ENCODE data around the gene S100A7A. TPM values are rescaled to one million over a fixed set of nuclear protein-coding genes. Genes with fewer than 3 reads are reported as not detected.

Gene S100A7A
- total RNA-seq, 1 donor from 2014 or later: not detected

GRCh38 chr1:153428073-153428638 lies 11.8 kb downstream of the S100A7A start:
- ATAC-seq (no peak), DNase-seq (no peak)
- Histone ChIP-seq H3K4me3 (no peak overlapping the region), H3K9me3 (no peaks in the 10 kb centered on the region), H3K27me3 (ENCODE audit: low read depth) (peaks cover 12% of the 10 kb centered on the region), H3K36me3 (no peaks in the 10 kb centered on the region), H3K4me1 (no peaks in the 10 kb centered on the region), H3K27ac (no peak overlapping the region)
- TF ChIP-seq, protein P1, sequence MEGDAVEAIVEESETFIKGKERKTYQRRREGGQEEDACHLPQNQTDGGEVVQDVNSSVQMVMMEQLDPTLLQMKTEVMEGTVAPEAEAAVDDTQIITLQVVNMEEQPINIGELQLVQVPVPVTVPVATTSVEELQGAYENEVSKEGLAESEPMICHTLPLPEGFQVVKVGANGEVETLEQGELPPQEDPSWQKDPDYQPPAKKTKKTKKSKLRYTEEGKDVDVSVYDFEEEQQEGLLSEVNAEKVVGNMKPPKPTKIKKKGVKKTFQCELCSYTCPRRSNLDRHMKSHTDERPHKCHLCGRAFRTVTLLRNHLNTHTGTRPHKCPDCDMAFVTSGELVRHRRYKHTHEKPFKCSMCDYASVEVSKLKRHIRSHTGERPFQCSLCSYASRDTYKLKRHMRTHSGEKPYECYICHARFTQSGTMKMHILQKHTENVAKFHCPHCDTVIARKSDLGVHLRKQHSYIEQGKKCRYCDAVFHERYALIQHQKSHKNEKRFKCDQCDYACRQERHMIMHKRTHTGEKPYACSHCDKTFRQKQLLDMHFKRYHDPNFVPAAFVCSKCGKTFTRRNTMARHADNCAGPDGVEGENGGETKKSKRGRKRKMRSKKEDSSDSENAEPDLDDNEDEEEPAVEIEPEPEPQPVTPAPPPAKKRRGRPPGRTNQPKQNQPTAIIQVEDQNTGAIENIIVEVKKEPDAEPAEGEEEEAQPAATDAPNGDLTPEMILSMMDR (IDR thresholded peaks at IDR 0.05): no peak
- intact Hi-C loops (cut with DNase I): no loop called here

- TF ChIP-seq, protein P1 (IDR thresholded peaks at IDR 0.05): no peak
- Histone ChIP-seq H3K36me3 (no peaks in the 10 kb centered on the region), H3K27me3 (ENCODE audit: low read depth) (peaks cover 12% of the 10 kb centered on the region), H3K4me1 (no peaks in the 10 kb centered on the region), H3K27ac (no peak overlapping the region), H3K9me3 (no peaks in the 10 kb centered on the region), H3K4me3 (no peak overlapping the region)
- ATAC-seq (no peak), DNase-seq (no peak)
- intact Hi-C loops (cut with DNase I): no loop called here
Measured at GRCh38 chr1:153428791-153429190, 12.5 kb downstream of the S100A7A start.

DNA sequence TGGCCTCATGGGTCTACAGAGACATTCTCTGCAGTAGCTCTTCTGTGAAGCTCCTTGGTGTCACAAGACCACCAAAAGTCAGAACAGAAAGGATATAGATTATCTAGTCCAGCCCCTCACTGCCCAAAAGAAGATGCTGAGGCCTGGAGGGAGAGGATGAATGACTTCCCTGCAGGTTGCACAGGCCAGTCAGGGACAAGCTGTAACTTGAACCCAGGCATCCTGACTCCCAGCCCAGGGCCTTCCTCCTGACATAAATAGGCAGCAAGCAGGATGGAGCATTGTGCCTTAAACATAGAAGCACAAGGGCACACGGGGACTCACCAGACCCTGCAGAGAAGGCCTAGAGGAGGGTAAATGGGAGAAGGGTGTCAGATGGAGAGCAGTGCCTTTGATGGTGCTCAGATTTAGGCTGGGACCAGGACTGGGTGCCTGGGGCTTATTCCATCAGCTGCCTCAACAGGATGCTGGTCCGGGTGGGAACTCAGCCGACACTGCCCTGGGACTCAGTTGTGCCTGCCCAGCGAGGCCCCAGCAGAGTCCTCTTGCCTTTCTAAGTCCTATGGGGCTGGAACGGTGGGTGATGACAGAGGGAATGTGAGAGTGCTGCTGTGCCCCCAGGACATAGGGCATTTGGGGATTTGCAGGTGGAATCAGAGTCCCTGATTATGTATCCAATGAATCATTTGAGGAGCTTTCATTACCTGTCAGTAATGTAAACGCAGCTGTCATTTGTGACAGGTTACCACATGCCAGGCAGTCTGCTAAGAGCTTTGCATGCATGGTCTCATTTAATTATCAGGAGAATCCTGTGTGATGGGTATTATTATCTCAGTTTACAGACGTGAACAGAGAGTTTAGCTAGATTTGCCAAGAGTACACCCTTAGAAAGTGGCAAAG lies 13.2 kb downstream of the S100A7A start:
- ATAC-seq: no peak
- Histone ChIP-seq H3K27ac (no peak overlapping the region), H3K27me3 (ENCODE audit: low read depth) (peaks cover 6% of the 10 kb centered on the region), H3K36me3 (no peaks in the 10 kb centered on the region), H3K4me1 (no peaks in the 10 kb centered on the region), H3K4me3 (no peak overlapping the region), H3K9me3 (no peaks in the 10 kb centered on the region)
- no peak for DNase-seq
- TF ChIP-seq, protein P1 (IDR thresholded peaks at IDR 0.05): no peak
- intact Hi-C loops (cut with DNase I): no loop called here

- H3K27me3 ChIP-seq (ENCODE audit: low read depth): peaks cover 5% of the 10 kb centered on the region
- H3K9me3 ChIP-seq: no peaks in the 10 kb centered on the region
- H3K4me3 ChIP-seq: no peak overlapping the region
- no peak overlapping the region for H3K27ac ChIP-seq
- TF ChIP-seq, protein P1 (IDR thresholded peaks at IDR 0.05): no peak
- intact Hi-C loops (cut with DNase I): no loop called here
- no peaks in the 10 kb centered on the region for H3K36me3 ChIP-seq
- no peak for DNase-seq
- no peaks in the 10 kb centered on the region for H3K4me1 ChIP-seq
- no peak for ATAC-seq
Measured at GRCh38 chr1:153430166-153430553, 13.8 kb downstream of the S100A7A start.

GRCh38 chr1:153430561-153430960 lies 14.2 kb downstream of the S100A7A start:
- H3K27ac ChIP-seq: no peak overlapping the region
- H3K4me1 ChIP-seq: no peaks in the 10 kb centered on the region
- H3K27me3 ChIP-seq (ENCODE audit: low read depth): peaks cover 5% of the 10 kb centered on the region
- no peak overlapping the region for H3K4me3 ChIP-seq
- DNase-seq (no peak), ATAC-seq (no peak)
- H3K36me3 ChIP-seq: no peaks in the 10 kb centered on the region
- TF ChIP-seq, protein P1 (IDR thresholded peaks at IDR 0.05): no peak
- intact Hi-C loops (cut with DNase I): no loop called here
- no peaks in the 10 kb centered on the region for H3K9me3 ChIP-seq
